Measurements from ENCODE around the gene DGUOK.

The DGUOK gene

DNA sequence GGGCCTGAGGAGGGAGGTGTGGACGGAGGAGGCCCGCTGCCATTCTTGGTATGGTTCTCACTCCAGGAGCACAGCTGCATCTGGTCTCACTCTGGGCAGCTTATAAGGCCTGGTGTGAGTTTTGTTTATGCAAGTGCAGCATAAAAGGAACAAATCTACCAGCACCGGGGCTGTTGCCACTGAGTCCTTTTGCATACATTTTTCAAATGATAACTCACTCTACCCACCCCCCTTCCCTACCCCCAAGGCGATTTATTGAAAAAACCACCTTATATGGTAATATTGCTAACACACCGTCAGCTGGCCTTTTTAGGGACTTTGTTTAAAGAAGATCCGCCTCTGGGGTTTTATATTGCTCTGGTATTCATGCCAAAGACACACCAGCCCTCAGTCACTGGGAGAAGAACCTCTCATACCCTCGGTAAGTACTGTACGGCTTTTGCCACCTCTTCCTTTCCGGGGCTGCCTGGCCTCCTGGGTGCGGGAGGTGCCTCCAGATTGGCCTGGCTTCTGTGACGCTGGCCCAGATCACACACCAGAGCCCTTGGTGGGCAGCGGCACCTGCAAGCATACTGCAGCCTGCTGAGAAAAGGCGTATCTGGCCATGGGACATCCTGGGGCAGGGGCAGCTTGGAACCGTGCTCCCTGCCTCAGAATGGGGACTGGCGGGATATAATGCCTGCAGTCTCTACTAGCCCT is 33.9 kb upstream of the DGUOK start, which contains the start of gene ACTG2:
Gene ACTG2, plus strand, starts transcription at position 378 of the 699 bp plus-strand sequence. CDS start 8,304 bp downstream, outside the sequence.
- no peak within 1 kb of the TSS for H3K27ac ChIP-seq (ENCODE audit: low read depth, low read length)
- H3K4ac ChIP-seq (ENCODE audit: low read depth, low read length) = no peak within 1 kb of the TSS
- no peak within 1 kb of the TSS for H3K56ac ChIP-seq (ENCODE audit: low read length)
- no peak within 1 kb of the TSS for H4K5ac ChIP-seq (ENCODE audit: low read length)
- no peak within 1 kb of the TSS for H2BK15ac ChIP-seq (replicated peaks; ENCODE audit: low read depth)
- no peaks in the 10 kb centered on the region for H3K36me3 ChIP-seq (ENCODE audit: control insufficient read depth, insufficient read depth, low read length)
- H3K4me2 ChIP-seq (ENCODE audit: low read length) = no peak within 1 kb of the TSS
- no peak within 1 kb of the TSS for H2AK5ac ChIP-seq (ENCODE audit: low read length)
- no peak within 1 kb of the TSS for H2BK5ac ChIP-seq (ENCODE audit: low read length)
- H3K18ac ChIP-seq (ENCODE audit: low read length) = no peak within 1 kb of the TSS
- no peak within 1 kb of the TSS for H2BK120ac ChIP-seq (ENCODE audit: low read depth, low read length)
- no peaks in the 10 kb centered on the region for H3K27me3 ChIP-seq (ENCODE audit: insufficient read depth, low read length, poor library complexity)
- H3K4me3 ChIP-seq (ENCODE audit: low read length) = no peak within 1 kb of the TSS
- H4K8ac ChIP-seq (ENCODE audit: low read depth, low read length) = no peak within 1 kb of the TSS
- no peaks in the 10 kb centered on the region for H3K79me1 ChIP-seq (ENCODE audit: low read length)
- no peak for DNase-seq
- no peaks in the 10 kb centered on the region for H3K79me2 ChIP-seq (ENCODE audit: control insufficient read depth, insufficient read depth, low read length)
- H3K9ac ChIP-seq (ENCODE audit: low read length) = no peak within 1 kb of the TSS
- no CpG with 5 or more reads among the region's 15 CpGs for WGBS (ENCODE audit: extremely low coverage, insufficient coverage, low lambda C conversion rate)
- no peaks in the 10 kb centered on the region for H3K4me1 ChIP-seq (ENCODE audit: control insufficient read depth, low read depth, low read length)
- no peak within 1 kb of the TSS for H3K23ac ChIP-seq (ENCODE audit: low read length)

DNA sequence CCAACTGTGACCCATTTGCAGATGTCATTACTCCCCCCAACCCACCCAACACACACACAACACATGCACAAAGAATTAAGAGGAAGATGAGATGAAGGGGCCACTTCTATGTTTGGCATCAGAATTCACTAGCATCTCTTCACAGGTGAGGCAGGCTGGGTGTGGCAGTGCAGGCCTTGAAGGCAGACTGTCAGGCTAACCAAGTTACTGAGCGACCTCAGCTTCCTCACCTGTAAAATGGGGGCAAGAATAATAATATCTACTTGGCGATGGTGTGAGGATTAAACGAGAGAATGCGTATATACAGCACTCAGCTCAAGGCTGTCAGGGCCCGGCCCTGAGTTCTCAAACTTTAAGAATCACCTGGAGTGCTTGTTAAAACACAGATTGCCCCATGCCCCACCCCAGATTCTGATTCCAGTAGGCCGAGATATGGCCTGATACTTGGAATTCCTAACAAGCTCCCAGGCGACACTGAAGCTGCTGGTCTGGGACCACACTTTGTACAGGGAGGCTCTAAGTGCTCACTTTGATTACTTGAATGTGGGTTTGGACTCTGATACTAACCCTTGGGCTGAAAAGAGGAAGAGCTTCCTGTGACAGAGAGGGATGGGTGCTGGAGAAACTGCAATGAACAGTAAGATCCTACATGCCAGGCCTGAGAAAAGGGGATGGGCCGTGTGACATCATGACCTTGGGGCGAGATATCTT is 32.8 kb upstream of the DGUOK start:
- no peak overlapping the region for H4K8ac ChIP-seq (ENCODE audit: low read depth, low read length)
- no CpG with 5 or more reads among the region's 9 CpGs for WGBS (ENCODE audit: extremely low coverage, insufficient coverage, low lambda C conversion rate)

DNA sequence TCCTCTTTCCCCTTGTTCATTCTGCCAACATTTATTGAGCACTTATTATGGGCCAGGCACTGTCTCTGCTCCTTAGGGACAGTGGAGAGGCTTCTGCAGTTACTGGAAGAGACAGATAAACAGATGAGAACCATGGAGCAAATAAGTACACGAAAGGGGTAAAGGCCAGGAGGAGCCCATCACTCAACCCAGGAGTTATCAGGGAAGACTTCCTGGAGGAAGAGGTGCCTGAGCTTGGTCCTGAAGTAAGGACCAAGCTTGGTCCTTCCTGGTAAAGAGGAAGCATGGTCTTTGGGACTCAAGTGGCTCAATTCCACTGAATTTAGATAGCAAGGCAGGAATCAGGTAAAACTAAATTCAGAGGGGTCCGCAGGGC is 32.2 kb upstream of the DGUOK start:
- Histone ChIP-seq H3K56ac (ENCODE audit: low read length) (no peak overlapping the region), H2BK120ac (ENCODE audit: low read depth, low read length) (no peak overlapping the region), H4K8ac (ENCODE audit: low read depth, low read length) (no peak overlapping the region), H3K4me3 (ENCODE audit: low read length) (no peak overlapping the region), H4K5ac (ENCODE audit: low read length) (no peak overlapping the region), H3K27me3 (ENCODE audit: insufficient read depth, low read length, poor library complexity) (no peaks in the 10 kb centered on the region), H3K4me2 (ENCODE audit: low read length) (no peak overlapping the region), H3K9ac (ENCODE audit: low read length) (no peak overlapping the region), H3K27ac (ENCODE audit: low read depth, low read length) (no peak overlapping the region), H3K23ac (ENCODE audit: low read length) (no peak overlapping the region), H3K79me1 (ENCODE audit: low read length) (no peaks in the 10 kb centered on the region), H3K79me2 (ENCODE audit: control insufficient read depth, insufficient read depth, low read length) (no peaks in the 10 kb centered on the region), H2BK5ac (ENCODE audit: low read length) (no peak overlapping the region), H3K36me3 (ENCODE audit: control insufficient read depth, insufficient read depth, low read length) (no peaks in the 10 kb centered on the region), H3K18ac (ENCODE audit: low read length) (no peak overlapping the region), H2BK15ac (replicated peaks; ENCODE audit: low read depth) (no peak overlapping the region), H3K4ac (ENCODE audit: low read depth, low read length) (no peak overlapping the region), H2AK5ac (ENCODE audit: low read length) (no peak overlapping the region), H3K4me1 (ENCODE audit: control insufficient read depth, low read depth, low read length) (no peaks in the 10 kb centered on the region)
- WGBS (ENCODE audit: extremely low coverage, insufficient coverage, low lambda C conversion rate) = no CpG with 5 or more reads among the region's 2 CpGs
- no peak for DNase-seq

More for the DNA sequence above, 32.8 kb upstream of the DGUOK start:
- Histone ChIP-seq H3K9ac (ENCODE audit: low read length) (no peak overlapping the region), H3K4ac (ENCODE audit: low read depth, low read length) (no peak overlapping the region), H3K56ac (ENCODE audit: low read length) (no peak overlapping the region), H3K79me2 (ENCODE audit: control insufficient read depth, insufficient read depth, low read length) (no peaks in the 10 kb centered on the region), H3K27me3 (ENCODE audit: insufficient read depth, low read length, poor library complexity) (no peaks in the 10 kb centered on the region), H3K36me3 (ENCODE audit: control insufficient read depth, insufficient read depth, low read length) (no peaks in the 10 kb centered on the region), H2BK120ac (ENCODE audit: low read depth, low read length) (no peak overlapping the region), H2BK15ac (replicated peaks; ENCODE audit: low read depth) (no peak overlapping the region), H3K23ac (ENCODE audit: low read length) (no peak overlapping the region), H2AK5ac (ENCODE audit: low read length) (no peak overlapping the region), H3K27ac (ENCODE audit: low read depth, low read length) (no peak overlapping the region), H2BK5ac (ENCODE audit: low read length) (no peak overlapping the region), H4K5ac (ENCODE audit: low read length) (no peak overlapping the region), H3K4me1 (ENCODE audit: control insufficient read depth, low read depth, low read length) (no peaks in the 10 kb centered on the region), H3K4me2 (ENCODE audit: low read length) (no peak overlapping the region), H3K4me3 (ENCODE audit: low read length) (no peak overlapping the region), H3K79me1 (ENCODE audit: low read length) (no peaks in the 10 kb centered on the region), H3K18ac (ENCODE audit: low read length) (no peak overlapping the region)
- no peak for DNase-seq

DNA sequence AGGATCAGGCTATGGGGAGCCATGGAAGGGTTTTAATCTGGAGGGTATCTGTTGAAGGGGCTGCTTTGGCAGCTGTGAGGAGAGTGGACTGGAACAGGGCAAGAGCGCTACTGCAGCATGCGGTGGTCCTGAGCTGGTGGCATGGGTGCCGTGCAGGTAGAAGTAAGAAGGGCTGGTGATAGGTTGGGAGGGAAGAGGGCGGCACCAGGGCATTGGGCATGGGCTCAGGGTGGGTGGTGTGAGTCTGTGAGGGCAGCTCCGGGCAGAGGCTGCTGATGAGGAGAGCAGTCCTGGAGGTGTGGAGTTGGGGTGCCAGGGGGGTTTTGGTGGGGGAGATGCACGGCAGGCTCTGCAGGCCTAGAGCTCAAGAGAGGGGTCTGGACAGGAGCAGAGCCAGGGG is 31.8 kb upstream of the DGUOK start:
- no peak overlapping the region for H2BK120ac ChIP-seq (ENCODE audit: low read depth, low read length)
- no peak overlapping the region for H3K23ac ChIP-seq (ENCODE audit: low read length)
- H3K4me1 ChIP-seq (ENCODE audit: control insufficient read depth, low read depth, low read length) = no peaks in the 10 kb centered on the region
- WGBS (ENCODE audit: extremely low coverage, insufficient coverage, low lambda C conversion rate) = no CpG with 5 or more reads among the region's 6 CpGs
- no peak overlapping the region for H3K9ac ChIP-seq (ENCODE audit: low read length)
- no peak overlapping the region for H3K4ac ChIP-seq (ENCODE audit: low read depth, low read length)
- no peak overlapping the region for H4K5ac ChIP-seq (ENCODE audit: low read length)
- H3K27me3 ChIP-seq (ENCODE audit: insufficient read depth, low read length, poor library complexity) = no peaks in the 10 kb centered on the region
- H2BK15ac ChIP-seq (replicated peaks; ENCODE audit: low read depth) = no peak overlapping the region
- no peak overlapping the region for H2BK5ac ChIP-seq (ENCODE audit: low read length)
- H3K79me1 ChIP-seq (ENCODE audit: low read length) = no peaks in the 10 kb centered on the region
- DNase-seq = no peak
- no peak overlapping the region for H4K8ac ChIP-seq (ENCODE audit: low read depth, low read length)
- no peaks in the 10 kb centered on the region for H3K36me3 ChIP-seq (ENCODE audit: control insufficient read depth, insufficient read depth, low read length)
- no peak overlapping the region for H3K27ac ChIP-seq (ENCODE audit: low read depth, low read length)
- no peak overlapping the region for H3K4me3 ChIP-seq (ENCODE audit: low read length)
- H3K18ac ChIP-seq (ENCODE audit: low read length) = no peak overlapping the region
- no peak overlapping the region for H2AK5ac ChIP-seq (ENCODE audit: low read length)
- H3K4me2 ChIP-seq (ENCODE audit: low read length) = no peak overlapping the region
- no peaks in the 10 kb centered on the region for H3K79me2 ChIP-seq (ENCODE audit: control insufficient read depth, insufficient read depth, low read length)
- H3K56ac ChIP-seq (ENCODE audit: low read length) = no peak overlapping the region

DNA sequence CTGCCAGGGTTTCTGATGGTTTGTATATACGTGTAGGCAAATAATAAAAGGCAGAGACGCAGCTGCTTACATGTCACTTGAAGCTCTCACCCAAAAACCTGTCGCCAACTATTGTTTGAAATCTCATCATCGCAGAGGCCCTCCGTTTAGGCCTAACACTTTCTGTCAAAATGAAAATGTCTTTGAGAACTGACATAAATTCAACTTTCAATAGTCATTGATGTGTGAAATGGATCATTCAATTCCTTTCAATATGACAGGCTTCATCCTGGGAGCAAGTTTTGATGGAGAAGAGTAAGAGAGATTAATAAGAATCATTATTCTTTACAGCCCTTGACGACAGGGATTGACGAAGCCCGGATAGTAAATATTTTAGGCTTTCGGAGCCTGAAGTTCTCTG is 31.2 kb upstream of the DGUOK start:
- Histone ChIP-seq H3K18ac (ENCODE audit: low read length) (no peak overlapping the region), H3K79me2 (ENCODE audit: control insufficient read depth, insufficient read depth, low read length) (no peaks in the 10 kb centered on the region), H3K9ac (ENCODE audit: low read length) (no peak overlapping the region), H3K4me3 (ENCODE audit: low read length) (no peak overlapping the region), H3K4ac (ENCODE audit: low read depth, low read length) (no peak overlapping the region), H2AK5ac (ENCODE audit: low read length) (no peak overlapping the region), H3K27ac (ENCODE audit: low read depth, low read length) (no peak overlapping the region), H2BK120ac (ENCODE audit: low read depth, low read length) (no peak overlapping the region), H3K56ac (ENCODE audit: low read length) (no peak overlapping the region), H3K4me1 (ENCODE audit: control insufficient read depth, low read depth, low read length) (no peaks in the 10 kb centered on the region), H4K5ac (ENCODE audit: low read length) (no peak overlapping the region), H3K36me3 (ENCODE audit: control insufficient read depth, insufficient read depth, low read length) (no peaks in the 10 kb centered on the region), H2BK5ac (ENCODE audit: low read length) (no peak overlapping the region), H3K4me2 (ENCODE audit: low read length) (no peak overlapping the region), H3K27me3 (ENCODE audit: insufficient read depth, low read length, poor library complexity) (no peaks in the 10 kb centered on the region), H3K79me1 (ENCODE audit: low read length) (no peaks in the 10 kb centered on the region), H4K8ac (ENCODE audit: low read depth, low read length) (no peak overlapping the region), H3K23ac (ENCODE audit: low read length) (no peak overlapping the region), H2BK15ac (replicated peaks; ENCODE audit: low read depth) (no peak overlapping the region)
- no peak for DNase-seq
- WGBS (ENCODE audit: extremely low coverage, insufficient coverage, low lambda C conversion rate) = no CpG with 5 or more reads among the region's 9 CpGs
